ENCODE data around the gene MC1R. TPM values are rescaled to one million over a fixed set of nuclear protein-coding genes. Genes with fewer than 3 reads are reported as not detected.

Gene MC1R
- total RNA-seq, 1 experiment from 2014 or later: 3.8 TPM

DNA sequence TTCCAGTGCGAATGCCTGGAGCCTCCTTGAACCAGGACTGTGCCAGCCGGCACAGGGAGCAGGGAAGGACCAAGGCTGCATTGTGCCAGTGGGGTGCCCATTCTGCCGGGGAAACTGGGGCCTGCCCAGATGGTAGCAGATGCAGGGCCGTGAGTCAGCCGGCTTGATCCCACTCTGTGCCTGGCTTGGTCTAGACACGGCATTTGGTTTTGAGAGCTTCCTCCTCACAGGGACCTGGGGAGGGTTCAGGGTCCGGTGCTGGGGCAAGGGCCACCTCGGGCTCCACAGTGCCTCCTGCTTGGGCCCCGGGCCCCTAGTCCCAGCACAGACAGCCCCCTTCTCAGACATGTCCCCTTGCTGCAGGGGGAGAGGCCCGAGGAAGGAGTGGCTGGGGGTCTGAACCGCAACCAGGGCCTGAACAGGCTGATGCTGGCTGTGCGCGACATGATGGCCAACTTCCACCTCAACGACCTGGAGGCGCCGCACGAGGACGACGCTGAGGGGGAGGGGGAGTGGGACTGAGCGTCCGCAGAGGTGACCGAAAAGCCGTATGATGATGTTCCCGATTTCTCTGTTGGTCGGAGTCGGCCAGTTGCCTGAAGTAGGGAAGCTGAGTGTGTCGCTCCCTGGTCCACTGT is 7.8 kb upstream of the MC1R start:
- TF ChIP-seq ZNF263 (CRISPR knock-in tag; IDR thresholded peaks at IDR 0.05; ENCODE audit: low read depth) (no peak), ZNF416 (CRISPR knock-in tag; IDR thresholded peaks at IDR 0.05) (no peak), IRF2 (CRISPR knock-in tag; IDR thresholded peaks at IDR 0.05; ENCODE audit: borderline replicate concordance, low read depth) (no peak), NFATC4 (CRISPR knock-in tag; IDR thresholded peaks at IDR 0.05) (no peak), ZBTB43 (CRISPR knock-in tag; IDR thresholded peaks at IDR 0.05) (no peak), GTF2I (CRISPR knock-in tag; conservative IDR thresholded peaks at IDR 0.05) (no peak), SP1 (CRISPR knock-in tag; conservative IDR thresholded peaks at IDR 0.05) (no peak), OVOL2 (CRISPR knock-in tag; IDR thresholded peaks at IDR 0.05; ENCODE audit: borderline replicate concordance) (no peak), ETV6 (CRISPR knock-in tag; IDR thresholded peaks at IDR 0.05) (no peak), TEAD4 (CRISPR knock-in tag; IDR thresholded peaks at IDR 0.05) (no peak), NR3C1 (CRISPR knock-in tag; conservative IDR thresholded peaks at IDR 0.05; ENCODE audit: low read depth) (no peak), ZNF425 (CRISPR knock-in tag; conservative IDR thresholded peaks at IDR 0.05) (no peak), NFYB (CRISPR knock-in tag; conservative IDR thresholded peaks at IDR 0.05; ENCODE audit: low read depth) (no peak), RORB (CRISPR knock-in tag; IDR thresholded peaks at IDR 0.05) (no peak), TP53 (CRISPR knock-in tag; IDR thresholded peaks at IDR 0.05) (no peak)
- TF ChIP-seq, protein P1, sequence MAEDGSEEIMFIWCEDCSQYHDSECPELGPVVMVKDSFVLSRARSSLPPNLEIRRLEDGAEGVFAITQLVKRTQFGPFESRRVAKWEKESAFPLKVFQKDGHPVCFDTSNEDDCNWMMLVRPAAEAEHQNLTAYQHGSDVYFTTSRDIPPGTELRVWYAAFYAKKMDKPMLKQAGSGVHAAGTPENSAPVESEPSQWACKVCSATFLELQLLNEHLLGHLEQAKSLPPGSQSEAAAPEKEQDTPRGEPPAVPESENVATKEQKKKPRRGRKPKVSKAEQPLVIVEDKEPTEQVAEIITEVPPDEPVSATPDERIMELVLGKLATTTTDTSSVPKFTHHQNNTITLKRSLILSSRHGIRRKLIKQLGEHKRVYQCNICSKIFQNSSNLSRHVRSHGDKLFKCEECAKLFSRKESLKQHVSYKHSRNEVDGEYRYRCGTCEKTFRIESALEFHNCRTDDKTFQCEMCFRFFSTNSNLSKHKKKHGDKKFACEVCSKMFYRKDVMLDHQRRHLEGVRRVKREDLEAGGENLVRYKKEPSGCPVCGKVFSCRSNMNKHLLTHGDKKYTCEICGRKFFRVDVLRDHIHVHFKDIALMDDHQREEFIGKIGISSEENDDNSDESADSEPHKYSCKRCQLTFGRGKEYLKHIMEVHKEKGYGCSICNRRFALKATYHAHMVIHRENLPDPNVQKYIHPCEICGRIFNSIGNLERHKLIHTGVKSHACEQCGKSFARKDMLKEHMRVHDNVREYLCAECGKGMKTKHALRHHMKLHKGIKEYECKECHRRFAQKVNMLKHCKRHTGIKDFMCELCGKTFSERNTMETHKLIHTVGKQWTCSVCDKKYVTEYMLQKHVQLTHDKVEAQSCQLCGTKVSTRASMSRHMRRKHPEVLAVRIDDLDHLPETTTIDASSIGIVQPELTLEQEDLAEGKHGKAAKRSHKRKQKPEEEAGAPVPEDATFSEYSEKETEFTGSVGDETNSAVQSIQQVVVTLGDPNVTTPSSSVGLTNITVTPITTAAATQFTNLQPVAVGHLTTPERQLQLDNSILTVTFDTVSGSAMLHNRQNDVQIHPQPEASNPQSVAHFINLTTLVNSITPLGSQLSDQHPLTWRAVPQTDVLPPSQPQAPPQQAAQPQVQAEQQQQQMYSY (CRISPR knock-in tag; IDR thresholded peaks at IDR 0.05): no peak
- TF ChIP-seq, protein P2, sequence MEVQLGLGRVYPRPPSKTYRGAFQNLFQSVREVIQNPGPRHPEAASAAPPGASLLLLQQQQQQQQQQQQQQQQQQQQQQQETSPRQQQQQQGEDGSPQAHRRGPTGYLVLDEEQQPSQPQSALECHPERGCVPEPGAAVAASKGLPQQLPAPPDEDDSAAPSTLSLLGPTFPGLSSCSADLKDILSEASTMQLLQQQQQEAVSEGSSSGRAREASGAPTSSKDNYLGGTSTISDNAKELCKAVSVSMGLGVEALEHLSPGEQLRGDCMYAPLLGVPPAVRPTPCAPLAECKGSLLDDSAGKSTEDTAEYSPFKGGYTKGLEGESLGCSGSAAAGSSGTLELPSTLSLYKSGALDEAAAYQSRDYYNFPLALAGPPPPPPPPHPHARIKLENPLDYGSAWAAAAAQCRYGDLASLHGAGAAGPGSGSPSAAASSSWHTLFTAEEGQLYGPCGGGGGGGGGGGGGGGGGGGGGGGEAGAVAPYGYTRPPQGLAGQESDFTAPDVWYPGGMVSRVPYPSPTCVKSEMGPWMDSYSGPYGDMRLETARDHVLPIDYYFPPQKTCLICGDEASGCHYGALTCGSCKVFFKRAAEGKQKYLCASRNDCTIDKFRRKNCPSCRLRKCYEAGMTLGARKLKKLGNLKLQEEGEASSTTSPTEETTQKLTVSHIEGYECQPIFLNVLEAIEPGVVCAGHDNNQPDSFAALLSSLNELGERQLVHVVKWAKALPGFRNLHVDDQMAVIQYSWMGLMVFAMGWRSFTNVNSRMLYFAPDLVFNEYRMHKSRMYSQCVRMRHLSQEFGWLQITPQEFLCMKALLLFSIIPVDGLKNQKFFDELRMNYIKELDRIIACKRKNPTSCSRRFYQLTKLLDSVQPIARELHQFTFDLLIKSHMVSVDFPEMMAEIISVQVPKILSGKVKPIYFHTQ (CRISPR knock-in tag; IDR thresholded peaks at IDR 0.05): no peak
- TF ChIP-seq, protein P3, sequence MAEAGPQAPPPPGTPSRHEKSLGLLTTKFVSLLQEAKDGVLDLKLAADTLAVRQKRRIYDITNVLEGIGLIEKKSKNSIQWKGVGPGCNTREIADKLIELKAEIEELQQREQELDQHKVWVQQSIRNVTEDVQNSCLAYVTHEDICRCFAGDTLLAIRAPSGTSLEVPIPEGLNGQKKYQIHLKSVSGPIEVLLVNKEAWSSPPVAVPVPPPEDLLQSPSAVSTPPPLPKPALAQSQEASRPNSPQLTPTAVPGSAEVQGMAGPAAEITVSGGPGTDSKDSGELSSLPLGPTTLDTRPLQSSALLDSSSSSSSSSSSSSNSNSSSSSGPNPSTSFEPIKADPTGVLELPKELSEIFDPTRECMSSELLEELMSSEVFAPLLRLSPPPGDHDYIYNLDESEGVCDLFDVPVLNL (CRISPR knock-in tag; IDR thresholded peaks at IDR 0.05; ENCODE audit: borderline replicate concordance, low read depth): no peak
- TF ChIP-seq, protein P4, sequence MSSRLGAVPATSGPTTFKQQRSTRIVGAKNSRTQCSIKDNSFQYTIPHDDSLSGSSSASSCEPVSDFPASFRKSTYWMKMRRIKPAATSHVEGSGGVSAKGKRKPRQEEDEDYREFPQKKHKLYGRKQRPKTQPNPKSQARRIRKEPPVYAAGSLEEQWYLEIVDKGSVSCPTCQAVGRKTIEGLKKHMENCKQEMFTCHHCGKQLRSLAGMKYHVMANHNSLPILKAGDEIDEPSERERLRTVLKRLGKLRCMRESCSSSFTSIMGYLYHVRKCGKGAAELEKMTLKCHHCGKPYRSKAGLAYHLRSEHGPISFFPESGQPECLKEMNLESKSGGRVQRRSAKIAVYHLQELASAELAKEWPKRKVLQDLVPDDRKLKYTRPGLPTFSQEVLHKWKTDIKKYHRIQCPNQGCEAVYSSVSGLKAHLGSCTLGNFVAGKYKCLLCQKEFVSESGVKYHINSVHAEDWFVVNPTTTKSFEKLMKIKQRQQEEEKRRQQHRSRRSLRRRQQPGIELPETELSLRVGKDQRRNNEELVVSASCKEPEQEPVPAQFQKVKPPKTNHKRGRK (CRISPR knock-in tag; IDR thresholded peaks at IDR 0.05; ENCODE audit: borderline replicate concordance): no peak
- ChIA-PET POLR2A (interaction anchor here (0.6 to 1.4 kb wide), 3 partner anchors 8 to 38 kb away, joined by 3 to 14 read pairs (median 6); partner anchors contain the start of genes MC1R, TCF25 and TUBB3), CTCF (interaction anchor here (0.6 to 1.9 kb wide), 27 partner anchors 8 to 210 kb away, joined by 3 to 70 read pairs (median 6); partner anchors contain the start of genes DEF8, MC1R, SPATA2L and SPIRE2)
- H3K36me3 Mint-ChIP-seq: peaks cover 23% of the 10 kb centered on the region
- ATAC-seq (no peak), DNase-seq (ENCODE audit: low spot score) (no peak)
- H3K27me3 Mint-ChIP-seq (ENCODE audit: low read depth): no peaks in the 10 kb centered on the region
- peak overlapping the region; percentile 49 for H3K27ac Mint-ChIP-seq
- H3K4me1 Mint-ChIP-seq: no peaks in the 10 kb centered on the region
- H3K4me3 Mint-ChIP-seq: no peak overlapping the region
- H3K9me3 Mint-ChIP-seq: 0 out of 2 replicates have a peak, but pooled peaks cover 8% of the 10 kb centered on the region

Measured in WTC11 (cell line).